K562 (cell line): Measurements from ENCODE around the gene CTTNBP2. TPM values are rescaled to one million over a fixed set of nuclear protein-coding genes. Genes with fewer than 3 reads are reported as not detected.

ENCODE experiments used
- ATF1 ChIP-seq, 2 experiments: fragments of 450-650 bp in 1 of 2; IDR thresholded peaks; 2 replicates each; pipeline ENCODE4 v1.6.1; 2016; ENCODE audit warnings: missing compliant biosample characterization in 1 of 2, missing genetic modification characterization in 1 of 2
- CUX1 ChIP-seq: fragments of 200-800 bp; sonication (Bioruptor generic); IDR thresholded peaks from 2 replicates; pipeline ENCODE4 v1.6.1; 2016; ENCODE audit warnings: missing genetic modification characterization, missing compliant biosample characterization
- GATAD2A ChIP-seq: fragments of 450-650 bp; IDR thresholded peaks from 2 replicates; pipeline ENCODE4 v1.6.1; 2017
- SMARCA5 ChIP-seq: fragments of 450-650 bp; IDR thresholded peaks from 2 replicates; pipeline ENCODE4 v1.6.1; 2016
- ZMIZ1 ChIP-seq, 2 experiments: fragments of 150-350 bp in 1 of 2; IDR thresholded peaks; 2 replicates each; pipeline ENCODE4 v1.6.1; 2012 to 2016; ENCODE audit warnings: low read depth in 2 of 2, low read length in 2 of 2, mild to moderate bottlenecking in 1 of 2, moderate library complexity in 1 of 2
- ZZZ3 ChIP-seq: fragments of 450-650 bp; IDR thresholded peaks from 2 replicates; pipeline ENCODE4 v1.6.1; 2016; ENCODE audit warnings: antibody characterized with exemption, mild to moderate bottlenecking, moderate library complexity
- polyA plus RNA-seq, 8 experiments: library from polyadenylated mRNA; depleted of rRNA in 4 of 8; stranded (reverse) in 5 of 8; unstranded in 3 of 8; fragments of >200 nt; fragmentation: Nextera tagmentation in 2 of 8; fragmentation: Illumina TruSeq in 1 of 8; extraction: Ambion mirVana in 2 of 8; extraction: Trizol in 1 of 8; gene quantifications; 2 replicates each; pipeline versions ENCODE4 v1.2.1 to v1.2.3, GENCODE V29; 2011 to 2014; ENCODE audit warnings: inconsistent platforms in 1 of 8, missing spikeins in 1 of 8
- total RNA-seq, 7 experiments: library from RNA; depleted of rRNA in 6 of 7; stranded (reverse); fragments of >200 nt in 6 of 7; fragmentation: Illumina TruSeq in 2 of 7; extraction: Trizol in 2 of 7; gene quantifications; 2 replicates each; pipeline versions ENCODE4 v1.2.1 to v1.2.3, GENCODE V29; 2011 to 2021; ENCODE audit warnings: low replicate concordance in 1 of 7

The CTTNBP2 gene
- total and polyA plus RNA-seq, 9 of the 15 experiments (the other 6 are each of a cell fraction or from before 2014, with no cell fraction given), result 0.05 TPM; not detected in 8

- no peak for TF ChIP-seq CUX1 (CRISPR knock-in tag)
- TF ChIP-seq ZZZ3, result no peak
- no peak for TF ChIP-seq ZMIZ1 (IDR thresholded peaks at IDR 0.05; ENCODE audit: low read depth in 2 of 2, low read length in 2 of 2)
- TF ChIP-seq GATAD2A, result no peak
- TF ChIP-seq SMARCA5, result no peak
- TF ChIP-seq ATF1 (CRISPR knock-in tag; IDR thresholded peaks at IDR 0.05), result no peak
- TF ChIP-seq ATF1 (tag; IDR thresholded peaks at IDR 0.05), result no peak
These were observed 68.0 kb downstream of the CTTNBP2 start (continued) for GRCh38 chr7:117805241-117805640.
